Measurements from ENCODE around the gene NRXN2.

NRXN2 gene

GRCh38 chr11:64588701-64589100, 134.3 kb downstream of the NRXN2 start:
- TF ChIP-seq CTCF (IDR thresholded peaks at IDR 0.05; ENCODE audit: low read depth, low read length, poor library complexity, severe bottlenecking): no peak
- TF ChIP-seq EZH2phosphoT487 (IDR thresholded peaks at IDR 0.05; ENCODE audit: borderline replicate concordance, low read length): no peak
- Histone ChIP-seq H3K27ac (ENCODE audit: low read depth, low read length) (no peak overlapping the region), H3K36me3 (ENCODE audit: control insufficient read depth, low read length) (no peaks in the 10 kb centered on the region), H3K79me2 (ENCODE audit: control insufficient read depth, low read length) (no peaks in the 10 kb centered on the region), H3K9me2 (replicated peaks; ENCODE audit: control insufficient read depth, low read length) (no peaks in the 10 kb centered on the region), H3K9me3 (ENCODE audit: control insufficient read depth, insufficient read depth, low read length) (peaks cover 10% of the 10 kb centered on the region), H3K27me3 (ENCODE audit: control insufficient read depth, low read length) (no peaks in the 10 kb centered on the region), H4K20me1 (ENCODE audit: control insufficient read depth, insufficient read depth, low read depth, low read length) (no peaks in the 10 kb centered on the region), H3F3A (ENCODE audit: control insufficient read depth, insufficient read depth) (no peaks in the 10 kb centered on the region), H3K4me1 (ENCODE audit: control insufficient read depth, low read length) (no peaks in the 10 kb centered on the region), H3K4me3 (ENCODE audit: low read length) (no peak overlapping the region), H3K4me2 (ENCODE audit: low read length) (no peak overlapping the region)

- peaks cover 10% of the 10 kb centered on the region for H3K9me3 ChIP-seq (ENCODE audit: control insufficient read depth, insufficient read depth, low read length)
- no peak overlapping the region for H3K27ac ChIP-seq (ENCODE audit: low read depth, low read length)
- no peaks in the 10 kb centered on the region for H3K27me3 ChIP-seq (ENCODE audit: control insufficient read depth, low read length)
- H3K36me3 ChIP-seq (ENCODE audit: control insufficient read depth, low read length): no peaks in the 10 kb centered on the region
- TF ChIP-seq EZH2phosphoT487 (IDR thresholded peaks at IDR 0.05; ENCODE audit: borderline replicate concordance, low read length) (no peak), CTCF (IDR thresholded peaks at IDR 0.05; ENCODE audit: low read depth, low read length, poor library complexity, severe bottlenecking) (no peak)
- no peak overlapping the region for H3K4me3 ChIP-seq (ENCODE audit: low read length)
- no peaks in the 10 kb centered on the region for H3K9me2 ChIP-seq (replicated peaks; ENCODE audit: control insufficient read depth, low read length)
- H3K4me2 ChIP-seq (ENCODE audit: low read length): no peak overlapping the region
- H4K20me1 ChIP-seq (ENCODE audit: control insufficient read depth, insufficient read depth, low read depth, low read length): no peaks in the 10 kb centered on the region
- H3F3A ChIP-seq (ENCODE audit: control insufficient read depth, insufficient read depth): no peaks in the 10 kb centered on the region
- no peaks in the 10 kb centered on the region for H3K4me1 ChIP-seq (ENCODE audit: control insufficient read depth, low read length)
- no peaks in the 10 kb centered on the region for H3K79me2 ChIP-seq (ENCODE audit: control insufficient read depth, low read length)
Observed at GRCh38 chr11:64586366-64586765, 136.6 kb downstream of the NRXN2 start.

- no peaks in the 10 kb centered on the region for H3K27me3 ChIP-seq (ENCODE audit: control insufficient read depth, low read length)
- TF ChIP-seq CTCF (IDR thresholded peaks at IDR 0.05; ENCODE audit: low read depth, low read length, poor library complexity, severe bottlenecking) (no peak), EZH2phosphoT487 (IDR thresholded peaks at IDR 0.05; ENCODE audit: borderline replicate concordance, low read length) (no peak)
Observed at GRCh38 chr11:64585150-64585549, 137.8 kb downstream of the NRXN2 start.

More at GRCh38 chr11:64585150-64585549, 137.8 kb downstream of the NRXN2 start:
- Histone ChIP-seq H3K4me1 (ENCODE audit: control insufficient read depth, low read length) (no peaks in the 10 kb centered on the region), H3K9me2 (replicated peaks; ENCODE audit: control insufficient read depth, low read length) (no peaks in the 10 kb centered on the region), H3F3A (ENCODE audit: control insufficient read depth, insufficient read depth) (no peaks in the 10 kb centered on the region), H3K79me2 (ENCODE audit: control insufficient read depth, low read length) (no peaks in the 10 kb centered on the region), H3K4me2 (ENCODE audit: low read length) (no peak overlapping the region), H3K27ac (ENCODE audit: low read depth, low read length) (no peak overlapping the region), H4K20me1 (ENCODE audit: control insufficient read depth, insufficient read depth, low read depth, low read length) (no peaks in the 10 kb centered on the region), H3K9me3 (ENCODE audit: control insufficient read depth, insufficient read depth, low read length) (peaks cover 10% of the 10 kb centered on the region), H3K36me3 (ENCODE audit: control insufficient read depth, low read length) (no peaks in the 10 kb centered on the region), H3K4me3 (ENCODE audit: low read length) (no peak overlapping the region)
